Dedifferentiated amniotic fluid mesenchymal stem cell (primary cell): ENCODE results near the gene CTSH.

Source experiments
- DNase-seq: peaks from one replicate; pipeline ENCODE4 v3.0.0-alpha.2; 2016; ENCODE audit errors: extremely low spot score

Gene CTSH

DNA sequence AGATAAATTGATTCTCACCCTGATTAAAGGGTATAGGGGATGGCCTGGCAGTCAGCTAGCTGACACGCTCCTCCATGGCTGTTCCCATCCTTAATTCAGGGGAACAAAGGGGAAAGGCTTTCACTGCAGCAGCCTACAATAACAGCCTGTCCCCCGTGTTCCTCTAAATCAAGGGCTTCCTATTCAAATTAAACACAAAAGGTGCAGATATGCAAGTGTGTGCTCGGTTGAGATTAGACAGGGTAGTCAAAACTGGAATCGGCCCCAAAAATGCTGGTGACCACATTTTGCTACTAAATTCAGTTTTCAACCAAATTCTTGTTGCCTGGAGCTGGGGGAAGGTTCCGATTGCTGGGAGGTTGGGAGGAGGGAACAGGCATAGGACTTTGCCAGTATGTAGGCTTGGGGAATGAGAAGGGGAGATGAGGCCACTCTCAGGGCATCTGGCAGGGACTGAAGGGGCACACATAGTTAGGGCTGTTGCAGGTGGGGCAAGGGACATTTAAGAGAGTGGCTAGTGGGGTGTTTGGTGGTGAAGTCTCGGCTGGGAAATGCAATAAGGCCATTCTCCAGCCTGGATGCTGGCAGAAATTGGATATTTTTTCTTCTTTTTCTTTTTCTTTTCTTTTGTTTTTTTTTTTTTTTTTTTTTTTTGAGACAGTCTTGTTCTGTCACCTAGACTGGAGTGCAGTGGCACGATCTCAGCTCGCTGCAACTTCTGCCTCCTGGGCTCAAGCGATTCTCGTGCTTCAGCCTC, 32.9 kb upstream of the CTSH start:
- no peak for DNase-seq

DNA sequence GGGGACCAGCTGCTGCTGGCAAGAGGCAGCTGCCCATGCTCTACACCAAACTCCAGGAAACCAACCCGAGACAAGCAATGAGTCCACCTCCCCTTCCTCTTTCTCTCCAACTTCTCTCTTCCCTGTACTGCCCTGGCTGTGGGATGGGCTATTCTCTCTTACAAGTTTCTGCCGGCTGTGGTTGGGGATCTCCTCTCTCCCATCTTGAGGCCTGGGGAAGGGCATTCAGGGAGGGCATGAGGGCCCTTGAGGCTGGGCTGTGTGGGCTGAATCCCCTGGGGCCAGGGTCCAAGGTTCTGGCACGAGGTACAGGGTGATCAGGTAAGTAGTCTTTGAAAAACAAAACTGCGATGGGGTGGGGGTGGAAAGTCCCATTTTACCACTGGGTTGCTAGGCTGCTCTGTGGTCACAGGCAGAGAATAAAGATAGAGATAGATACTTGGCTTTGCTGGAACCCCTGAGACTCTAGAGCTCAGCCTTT, 32.3 kb upstream of the CTSH start:
- DNase-seq: no peak

DNA sequence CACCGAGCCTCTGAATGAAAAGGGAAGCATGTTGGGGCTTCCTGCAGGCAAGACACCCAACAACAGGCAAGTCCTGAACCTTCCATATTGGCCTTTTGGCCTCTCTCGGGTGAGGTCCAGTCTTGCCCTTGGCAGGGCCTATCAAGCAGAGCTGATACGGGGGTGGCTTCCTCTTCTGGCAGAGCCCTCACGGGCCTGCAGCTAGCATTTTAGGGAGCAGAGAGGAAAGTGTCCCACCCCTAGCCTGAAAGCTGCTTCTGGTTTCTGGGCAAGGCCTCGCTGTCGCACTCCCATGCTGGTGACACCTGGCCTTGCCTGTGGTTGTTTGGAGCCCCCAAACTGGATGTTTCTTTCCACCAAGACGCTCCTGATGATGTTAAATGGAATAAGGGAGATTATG, 31.8 kb upstream of the CTSH start:
- no peak for DNase-seq

DNA sequence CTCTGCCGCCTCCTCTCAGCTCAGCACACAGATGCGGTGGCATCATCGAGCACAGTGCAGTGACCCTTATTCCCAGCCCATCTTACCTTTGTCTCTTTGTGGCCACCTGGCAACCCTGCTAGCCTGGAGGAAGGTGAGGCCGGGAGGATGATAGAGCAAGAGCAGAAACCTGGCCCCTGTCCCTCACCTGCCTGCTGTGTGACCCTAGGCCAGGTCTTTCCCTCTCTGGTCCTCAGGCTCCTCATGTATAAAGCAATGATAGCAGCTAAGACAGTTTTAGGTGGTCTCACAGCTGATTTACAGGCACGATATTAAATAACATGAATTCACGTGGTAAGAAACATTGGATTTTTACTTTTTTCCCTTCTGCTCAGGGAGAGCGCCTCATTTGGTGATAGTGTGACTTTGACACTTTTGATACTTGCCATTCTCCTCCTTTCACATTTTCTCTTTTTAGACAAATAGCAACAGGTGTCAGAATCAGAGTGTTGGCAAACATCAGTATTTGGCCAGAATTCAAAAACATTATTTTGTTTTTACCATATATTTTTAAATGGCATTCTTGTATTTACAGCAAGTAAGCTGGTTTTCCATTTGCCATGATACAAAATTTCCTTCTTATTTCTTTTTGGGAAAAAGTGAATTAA, 29.5 kb upstream of the CTSH start:
- no peak for DNase-seq

DNA sequence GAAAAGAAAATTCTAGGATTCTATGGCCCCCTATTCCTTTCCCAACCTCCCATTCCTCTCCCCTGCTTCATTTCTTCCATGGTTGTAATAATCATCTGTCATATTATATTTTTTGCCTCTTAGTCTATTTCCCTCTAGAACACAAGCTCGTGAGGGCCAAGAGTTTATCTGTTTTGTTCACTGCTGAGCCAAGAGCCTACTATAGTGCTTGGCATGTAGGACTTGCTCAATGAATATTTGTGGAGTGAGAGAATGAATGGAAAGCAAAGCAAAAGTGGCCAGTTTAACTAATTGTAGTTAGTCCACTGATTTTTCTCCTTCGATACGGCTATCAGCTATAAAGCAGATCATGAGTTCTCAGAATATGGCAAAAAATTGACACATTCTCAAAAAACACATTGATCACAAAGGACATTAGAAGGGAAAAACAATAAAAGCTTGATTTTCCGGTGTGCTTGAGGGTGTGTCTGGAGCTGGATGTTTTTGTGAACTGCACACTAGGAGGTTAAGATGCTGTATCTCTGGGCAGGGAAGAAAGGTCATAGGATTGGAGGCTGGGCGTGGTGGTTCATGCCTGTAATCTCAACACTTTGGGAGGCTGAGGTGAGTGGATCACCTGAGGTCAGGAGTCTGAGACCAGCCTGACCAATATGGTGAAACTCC, 25.0 kb upstream of the CTSH start:
- no peak for DNase-seq

DNA sequence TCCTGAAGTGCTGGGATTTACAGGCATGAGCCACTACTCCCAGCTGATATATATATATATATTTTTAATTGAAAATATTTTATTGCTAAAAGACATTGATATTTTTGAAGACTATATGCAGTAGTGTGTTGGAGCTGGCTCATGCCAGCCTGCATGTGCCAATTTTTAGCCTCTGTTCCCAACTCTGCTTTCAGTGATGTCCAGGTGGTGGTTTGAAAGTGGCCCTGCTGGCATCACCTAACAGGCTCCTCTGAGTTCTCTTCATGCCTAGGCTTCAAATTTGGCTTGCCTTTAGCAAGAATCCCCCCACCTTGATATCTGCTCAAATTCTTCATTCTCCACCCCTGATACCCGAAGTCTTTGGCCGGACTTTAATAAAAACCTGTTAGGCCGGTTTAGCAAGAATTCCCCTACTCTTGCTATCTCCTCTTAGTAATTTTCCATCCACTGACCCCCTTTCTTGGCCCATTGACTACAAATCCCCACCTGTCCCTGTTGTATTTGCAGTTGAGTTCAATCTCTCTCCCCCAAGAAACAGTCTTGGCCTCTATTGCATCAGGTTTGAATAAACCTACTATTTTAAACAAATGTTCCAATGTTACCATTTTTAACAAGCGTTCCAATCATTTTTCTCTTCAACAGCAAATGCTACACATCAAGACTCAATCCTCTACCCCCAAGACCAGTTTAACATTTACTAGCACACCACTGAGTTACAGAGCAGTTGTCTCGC, 23.9 kb upstream of the CTSH start:
- DNase-seq: no peak

DNA sequence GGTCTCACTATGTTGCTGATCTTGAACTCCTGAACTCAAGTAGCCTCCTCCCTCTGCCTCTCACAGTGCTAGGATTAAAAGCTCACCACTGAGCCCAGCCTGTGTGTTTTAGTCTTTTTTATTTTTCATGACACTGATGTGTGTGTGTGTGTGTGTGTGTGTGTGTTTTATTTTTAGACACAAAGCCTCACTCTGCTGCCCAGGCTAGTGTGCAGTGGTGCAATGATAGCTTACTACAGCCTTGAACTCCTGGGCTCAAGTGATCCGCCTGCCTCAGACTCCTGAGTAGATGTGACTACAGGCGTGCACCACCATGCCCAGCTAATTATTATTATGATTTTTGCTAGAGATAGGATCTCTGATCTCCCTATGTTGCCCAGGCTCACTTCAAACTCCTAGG, 23.3 kb upstream of the CTSH start:
- DNase-seq: no peak

DNA sequence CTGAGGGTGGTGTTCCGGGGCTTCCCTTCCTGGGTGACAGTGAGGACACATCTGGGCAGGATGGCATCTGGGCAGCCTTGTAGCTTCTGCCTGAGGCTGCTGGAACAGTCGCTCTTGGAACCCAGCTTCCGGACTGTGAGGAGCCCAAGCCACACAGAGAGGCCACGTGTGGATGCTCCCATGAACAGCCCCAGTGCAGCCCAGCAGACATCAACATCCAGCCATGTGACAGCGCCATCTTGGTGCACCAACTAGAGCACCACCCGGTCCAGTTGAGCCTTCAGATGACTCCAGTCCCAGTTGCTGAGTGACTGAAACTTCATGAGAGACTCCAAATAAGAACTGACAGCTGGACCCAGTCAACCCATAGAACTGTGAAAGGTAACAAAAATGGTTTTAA, 15.5 kb upstream of the CTSH start:
- no peak for DNase-seq

DNA sequence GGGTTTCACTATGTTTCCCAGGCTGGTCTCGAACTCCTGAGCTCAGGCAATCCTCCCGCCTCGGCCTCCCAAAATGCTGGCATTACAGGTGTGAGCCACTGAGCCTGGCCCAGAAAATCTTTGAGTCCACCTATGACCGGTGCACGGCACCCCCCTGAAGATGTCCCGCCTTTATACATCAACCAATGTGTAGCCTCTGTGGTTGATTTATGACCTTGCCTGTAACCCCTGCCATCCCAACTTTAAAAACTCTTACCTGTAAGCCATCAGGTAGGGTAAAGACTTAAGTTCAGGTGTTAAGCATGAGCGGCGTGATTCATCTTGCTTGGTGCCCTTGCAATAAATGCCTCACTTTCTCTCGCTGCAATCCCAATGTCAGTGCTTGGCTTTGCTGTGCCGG, 14.5 kb upstream of the CTSH start:
- DNase-seq: no peak

DNA sequence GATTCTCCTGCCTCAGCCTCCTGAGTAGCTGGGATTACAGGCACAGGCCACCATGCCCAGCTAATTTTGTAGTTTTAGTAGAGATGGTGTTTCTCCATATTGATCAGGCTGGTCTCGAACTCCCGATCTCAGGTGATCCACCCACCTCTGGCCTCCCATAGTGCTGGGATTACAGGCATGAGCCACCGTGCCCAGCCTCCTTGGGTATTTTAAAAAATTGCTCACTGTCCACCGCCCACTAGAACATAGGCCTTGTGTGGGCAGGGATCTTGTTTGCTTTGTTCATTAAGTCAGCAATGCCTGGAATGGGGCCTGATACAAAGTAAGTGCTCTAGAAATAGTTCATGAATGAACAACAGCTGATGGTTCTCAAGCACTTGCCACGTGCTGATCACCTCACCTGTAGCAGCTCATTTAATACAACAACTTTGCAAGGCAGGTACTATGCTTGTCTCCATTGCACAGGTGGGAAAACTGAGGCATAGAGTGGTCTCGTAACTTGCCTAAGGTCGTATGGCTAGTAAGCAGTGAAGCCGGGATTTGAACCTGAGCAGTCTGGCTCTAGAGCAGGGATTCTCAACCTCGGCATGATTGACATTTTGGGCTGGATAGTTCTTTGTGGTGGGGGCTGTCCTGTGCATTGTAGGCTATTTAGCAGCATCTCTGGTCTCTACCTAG, 12.7 kb upstream of the CTSH start:
- no peak for DNase-seq

DNA sequence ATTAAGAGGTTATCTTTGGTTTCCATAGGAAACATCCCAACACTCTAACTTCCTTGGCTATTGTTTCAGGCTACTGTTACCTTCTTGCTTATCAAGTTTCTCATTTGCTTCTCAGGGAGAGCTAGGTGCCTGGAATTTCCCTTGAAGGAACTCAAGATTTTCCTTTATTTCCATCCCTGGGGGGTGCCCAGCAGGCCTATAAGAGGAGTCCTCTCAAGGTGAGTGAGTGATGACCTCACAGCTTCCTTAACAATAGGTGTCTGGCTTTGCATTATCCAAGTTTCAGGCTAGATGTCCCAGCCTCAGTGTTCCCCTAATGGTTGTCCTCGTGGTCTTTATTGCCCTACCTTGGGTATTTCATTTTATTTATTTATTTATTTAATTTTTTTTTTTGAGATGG, 12.1 kb upstream of the CTSH start:
- no peak for DNase-seq

DNA sequence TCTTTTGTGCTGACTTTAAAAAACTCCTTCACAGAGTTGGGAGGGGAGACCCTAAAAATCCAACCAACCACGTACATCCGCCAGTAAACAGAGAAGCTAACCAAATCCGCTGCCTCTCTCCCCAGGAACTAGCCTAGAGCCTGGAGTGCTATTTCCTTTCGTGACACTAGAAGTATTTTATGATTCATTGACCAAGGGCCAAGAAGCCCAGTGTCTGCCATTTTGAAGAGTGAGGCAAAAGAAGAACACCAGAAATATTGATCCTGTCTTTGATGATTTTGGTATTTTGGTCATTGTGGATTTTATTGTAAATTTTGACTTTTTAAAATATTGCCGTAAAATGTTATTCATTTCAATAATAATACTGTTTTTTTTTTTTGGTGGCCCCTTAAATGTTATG, 10.5 kb upstream of the CTSH start:
- DNase-seq: no peak

DNA sequence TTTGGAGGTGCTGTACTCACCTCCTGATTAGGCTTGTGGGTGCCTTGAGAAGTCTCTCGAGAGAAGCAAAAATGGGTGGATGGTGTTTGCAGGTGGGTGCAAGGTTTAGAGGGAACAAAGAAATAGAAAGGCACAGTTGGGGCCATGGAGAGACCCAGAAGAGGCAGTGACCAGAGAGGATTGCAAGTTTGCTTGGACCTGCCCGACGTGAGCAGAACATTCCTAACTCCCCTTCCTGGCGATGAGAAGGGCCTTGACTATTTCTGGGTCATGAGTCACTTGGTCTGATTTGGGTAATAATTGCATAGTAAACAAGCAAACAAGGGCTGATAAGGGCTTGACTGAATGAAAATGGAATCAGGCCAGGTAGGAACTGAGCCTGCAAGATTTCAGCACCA, 7.0 kb upstream of the CTSH start:
- no peak for DNase-seq

DNA sequence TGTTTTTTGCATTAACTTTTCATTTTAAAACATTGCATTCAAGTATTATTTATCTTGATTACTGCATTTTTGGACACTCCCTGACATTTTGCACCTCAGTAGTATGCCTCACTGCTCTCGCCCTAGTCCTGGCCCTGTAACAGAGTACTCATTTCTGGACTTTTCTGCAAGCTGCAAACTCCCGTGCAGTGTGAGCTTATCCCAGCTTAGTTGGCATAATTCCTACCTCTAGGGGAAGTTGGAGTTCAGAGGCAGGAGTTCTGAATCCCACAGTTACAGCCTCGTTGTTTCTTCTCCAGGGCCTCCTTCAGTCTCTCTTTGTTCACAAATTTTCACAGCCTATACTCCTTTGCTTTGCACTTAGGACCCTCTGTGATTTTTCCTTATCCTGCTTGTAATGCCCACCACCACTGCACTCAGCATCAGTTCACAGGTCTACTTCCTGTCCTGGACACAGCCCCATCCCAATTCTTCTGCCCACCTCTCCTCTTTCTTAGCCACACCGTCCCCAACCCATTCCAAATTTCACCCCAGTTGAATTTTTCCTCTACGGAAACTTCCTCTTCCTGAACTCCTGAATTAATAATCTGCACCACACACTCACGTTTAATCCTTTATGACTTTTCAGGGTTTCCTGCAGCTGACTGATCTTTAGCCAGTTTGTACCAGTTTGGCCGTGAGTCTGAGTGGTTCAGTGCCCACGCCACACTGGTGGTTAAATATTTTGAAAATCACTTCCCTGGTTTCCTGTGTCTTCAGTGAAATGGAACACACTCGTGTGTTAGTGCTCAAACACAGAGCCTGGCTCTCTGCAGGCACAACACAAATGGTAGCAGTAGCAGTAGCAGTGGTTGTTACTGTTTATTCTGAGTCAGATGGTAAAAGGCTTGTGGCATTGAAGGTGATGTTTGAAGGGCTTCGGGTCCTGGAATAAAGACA, 6.3 kb upstream of the CTSH start:
- DNase-seq: no peak

DNA sequence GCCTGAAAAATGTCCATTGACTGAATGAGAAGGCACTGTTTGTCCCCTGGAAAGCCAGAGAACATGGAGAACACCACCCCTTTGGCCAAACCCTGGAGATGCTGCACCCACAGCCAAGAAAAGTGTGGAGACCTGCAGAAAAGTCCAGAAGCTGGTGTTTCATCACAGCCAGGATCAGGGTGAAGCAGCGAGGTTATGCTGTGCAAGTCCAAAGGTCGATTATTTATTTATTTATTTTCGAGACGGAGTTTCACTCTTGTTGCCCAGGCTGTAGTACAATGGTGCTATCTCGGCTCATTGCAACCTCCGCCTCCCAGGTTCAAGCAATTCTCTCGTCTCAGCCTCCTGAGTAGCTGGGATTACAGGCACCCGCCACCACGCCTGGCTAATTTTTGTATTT, 5.5 kb upstream of the CTSH start:
- DNase-seq: no peak

DNA sequence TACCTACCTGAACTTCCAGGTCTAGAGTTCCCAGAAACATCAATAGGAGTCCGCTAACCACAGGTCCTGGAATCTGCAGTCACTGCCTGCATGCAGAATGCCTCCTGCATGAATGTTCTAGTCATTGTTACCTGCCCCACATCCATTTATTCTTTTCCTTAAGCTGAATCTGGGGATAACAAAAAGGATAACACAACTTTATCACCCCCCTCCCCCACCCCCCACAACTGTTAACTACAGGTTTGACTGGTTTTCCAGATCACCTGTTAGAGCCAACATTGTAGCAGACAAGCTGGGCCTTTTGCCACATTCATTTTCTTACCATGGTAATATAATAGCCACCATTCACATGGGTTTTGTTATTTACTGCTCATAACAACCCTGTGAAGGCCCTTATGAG, 4.6 kb upstream of the CTSH start:
- no peak for DNase-seq

DNA sequence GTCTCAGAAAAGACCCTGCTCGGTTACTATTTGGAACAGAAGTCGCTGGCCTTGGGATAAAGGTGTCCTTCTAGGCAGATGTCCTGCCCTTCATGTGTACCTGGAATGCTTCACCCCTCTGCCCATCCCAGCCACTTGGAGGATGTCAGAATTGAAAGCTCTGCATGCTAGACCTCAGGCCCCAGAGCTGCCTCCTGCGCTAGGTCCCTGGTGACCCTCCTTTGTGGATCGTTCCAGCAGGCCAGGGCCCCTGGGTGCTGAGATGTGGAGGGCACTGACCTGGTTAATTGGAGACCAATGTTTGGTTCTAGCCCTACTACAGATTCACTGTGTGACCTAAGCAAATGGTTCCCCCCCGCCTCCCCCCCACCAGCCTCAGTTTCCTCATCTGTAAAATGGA, 2.7 kb upstream of the CTSH start:
- DNase-seq: no peak

DNA sequence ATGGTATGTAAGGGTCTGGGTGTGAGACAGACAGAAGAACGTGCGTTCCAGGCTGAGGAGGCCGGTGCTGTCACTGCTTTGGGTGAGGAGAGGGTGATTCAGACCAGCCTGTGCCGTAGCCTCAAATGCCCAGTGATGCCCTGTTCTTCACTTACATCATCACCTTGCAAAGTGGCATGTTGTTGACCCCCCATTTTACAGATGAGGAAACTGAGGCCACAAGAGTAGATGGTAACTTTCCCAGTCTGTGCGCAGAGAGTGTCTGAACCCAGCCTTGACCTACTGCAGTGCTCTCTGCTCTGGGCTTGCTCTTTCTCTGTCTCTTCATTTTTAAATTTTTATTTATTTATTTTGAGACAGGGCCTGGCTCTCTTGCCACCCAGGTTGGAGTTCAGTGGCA, 1.6 kb upstream of the CTSH start:
- DNase-seq: no peak

DNA sequence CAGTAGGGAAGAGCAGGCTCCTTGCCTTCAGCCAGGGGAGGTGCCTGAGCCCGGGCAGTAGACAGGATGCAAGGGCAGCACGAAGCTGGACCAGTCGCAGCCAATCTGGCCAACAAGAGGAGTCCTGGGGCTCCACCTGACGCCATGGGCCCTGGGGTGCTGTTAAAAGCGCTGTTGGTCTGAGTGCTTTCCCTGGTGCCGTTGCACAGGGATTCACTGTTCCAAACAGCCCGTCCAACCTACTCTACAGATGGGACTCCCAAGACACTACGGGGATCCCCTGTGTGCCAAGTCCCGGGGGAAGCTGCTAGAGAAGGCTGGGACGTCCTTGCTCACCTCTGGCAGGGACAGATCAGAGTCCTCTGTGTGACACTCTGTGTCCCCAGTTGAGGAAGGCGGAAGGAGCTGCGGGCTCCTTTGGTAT, 632 bp downstream of the CTSH start:
- no peak for DNase-seq

DNA sequence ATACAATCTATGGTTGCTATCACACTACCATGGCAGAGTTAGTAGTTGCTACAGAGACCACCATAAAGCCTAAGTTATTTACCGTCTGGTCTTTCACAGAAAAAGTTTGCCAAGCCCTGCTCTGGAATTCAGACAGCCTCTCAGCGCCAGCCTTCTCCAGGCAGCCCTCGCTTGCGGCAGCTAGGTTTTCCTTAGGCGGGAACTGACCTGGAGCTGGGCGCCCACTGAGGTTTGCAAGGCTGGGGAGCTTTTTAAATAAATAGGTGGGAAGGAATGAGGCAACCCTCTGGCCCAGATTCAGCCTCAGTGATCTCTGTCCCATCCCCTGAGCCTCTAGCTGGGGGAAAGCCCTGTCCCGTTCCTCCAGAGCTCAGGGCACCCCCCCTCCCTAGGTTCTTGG, 1.2 kb downstream of the CTSH start:
- DNase-seq: no peak

DNA sequence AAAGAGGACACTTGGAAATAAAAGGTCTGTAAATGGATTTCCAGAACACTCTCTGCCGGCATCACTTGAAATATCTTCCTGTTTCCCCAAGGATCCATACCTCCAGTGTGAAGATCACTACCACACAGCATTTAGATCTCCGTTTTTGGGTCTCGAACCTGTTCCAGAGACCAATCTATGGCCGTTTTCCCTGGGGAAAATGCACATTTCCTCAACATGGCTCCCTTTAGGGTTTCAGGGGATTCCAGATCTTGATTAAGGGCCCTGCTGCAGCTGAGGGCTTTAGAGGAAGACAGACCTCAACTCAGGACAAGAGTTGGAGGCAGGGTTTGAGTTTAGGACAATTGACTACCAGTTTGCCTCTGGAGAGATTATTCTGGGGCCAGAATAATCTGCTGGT, 2.1 kb downstream of the CTSH start:
- DNase-seq: no peak
